Natural killer cell (primary cell): Measurements from ENCODE around the gene ARHGAP24. TPM values are rescaled to one million over a fixed set of nuclear protein-coding genes. Genes with fewer than 3 reads are reported as not detected.

Source experiments
- ATAC-seq, 3 donors: fragments of 150-1000 bp in 2 of 3; fragments of 200-7000 bp in 1 of 3; cut with Tn5 transposase; 1 replicate in 1 of 3; 2 replicates in 2 of 3; pipeline ENCODE4 v1.10.0; 2021; ENCODE audit warnings: mild to moderate bottlenecking in 2 of 3, moderate library complexity in 2 of 3
- DNase-seq, 2 donors: peaks; one replicate each; pipeline versions ENCODE4 v3.0.0 to v3.0.0-alpha.2; 2013 to 2021; ENCODE audit warnings: mixed read lengths in 1 of 2
- H3K27ac ChIP-seq: one replicate; pipeline ENCODE4 v1.5.1; 2013; ENCODE audit warnings: mild to moderate bottlenecking, low read length
- H3K27me3 ChIP-seq: one replicate; pipeline ENCODE4 v1.6.1; 2013; ENCODE audit warnings: low read length; ENCODE audit not compliant: control insufficient read depth, insufficient read depth
- H3K36me3 ChIP-seq: one replicate; pipeline ENCODE4 v1.6.1; 2013; ENCODE audit warnings: low read length; ENCODE audit not compliant: control insufficient read depth, insufficient read depth
- H3K4me1 ChIP-seq: one replicate; pipeline ENCODE4 v1.6.1; 2013; ENCODE audit warnings: low read length; ENCODE audit not compliant: control insufficient read depth, insufficient read depth
- H3K4me3 ChIP-seq: one replicate; pipeline ENCODE4 v1.5.1; 2013; ENCODE audit warnings: low read length
- H3K9me3 ChIP-seq: one replicate; pipeline ENCODE4 v1.6.1; 2013; ENCODE audit warnings: low read length; ENCODE audit not compliant: control insufficient read depth, insufficient read depth
- H3K27ac Mint-ChIP-seq, 2 donors: one replicate each; pipeline ENCODE4 v1.8.0; 2022; ENCODE audit warnings: mild to moderate bottlenecking in 2 of 2, mixed read lengths in 2 of 2, moderate library complexity in 1 of 2
- H3K27me3 Mint-ChIP-seq, 2 donors: one replicate each; pipeline ENCODE4 v1.8.0; 2022; ENCODE audit warnings: low read depth in 2 of 2, mixed read lengths in 2 of 2
- H3K36me3 Mint-ChIP-seq: one replicate; pipeline ENCODE4 v1.8.0; 2022; ENCODE audit warnings: mixed read lengths
- H3K4me1 Mint-ChIP-seq, 2 donors: one replicate each; pipeline ENCODE4 v1.8.0; 2022; ENCODE audit warnings: mixed read lengths in 2 of 2
- H3K4me3 Mint-ChIP-seq: one replicate; pipeline ENCODE4 v1.8.0; 2022; ENCODE audit warnings: mild to moderate bottlenecking, moderate library complexity, mixed read lengths
- H3K9me3 Mint-ChIP-seq, 2 donors: one replicate each; pipeline ENCODE4 v1.8.0; 2022; ENCODE audit warnings: mixed read lengths in 2 of 2
- WGBS: methylation state at CpG from one replicate; pipeline ENCODE4 v1.1.7; 2013; ENCODE audit warnings: missing lambda C conversion rate; ENCODE audit not compliant: insufficient coverage; 5-methylcytosine and 5-hydroxymethylcytosine counted together
- intact Hi-C: fragments of 100-400 bp; cut with micrococcal nuclease; formaldehyde crosslinking; loops from one replicate; pipeline ENCODE4 v1.14.2; 2022
- total RNA-seq, 4 donors: library from RNA; stranded (reverse); fragments of 120-200 nt in 1 of 4; gene quantifications; one replicate each; pipeline versions ENCODE4 v1.2.3 to v1.2.4, GENCODE V29; 2013 to 2022
- TF ChIP-seq, protein P1 (sequence below): fragments of 200-600 bp; IDR thresholded peaks from one replicate; pipeline ENCODE4 v1.8.0; 2022; ENCODE audit warnings: antibody characterized with exemption

Gene ARHGAP24
- 1 to 10 TPM; 1.7 to 3.6 (median 1.7) TPM for total RNA-seq
- 167 TPM for total RNA-seq (2013)

DNA sequence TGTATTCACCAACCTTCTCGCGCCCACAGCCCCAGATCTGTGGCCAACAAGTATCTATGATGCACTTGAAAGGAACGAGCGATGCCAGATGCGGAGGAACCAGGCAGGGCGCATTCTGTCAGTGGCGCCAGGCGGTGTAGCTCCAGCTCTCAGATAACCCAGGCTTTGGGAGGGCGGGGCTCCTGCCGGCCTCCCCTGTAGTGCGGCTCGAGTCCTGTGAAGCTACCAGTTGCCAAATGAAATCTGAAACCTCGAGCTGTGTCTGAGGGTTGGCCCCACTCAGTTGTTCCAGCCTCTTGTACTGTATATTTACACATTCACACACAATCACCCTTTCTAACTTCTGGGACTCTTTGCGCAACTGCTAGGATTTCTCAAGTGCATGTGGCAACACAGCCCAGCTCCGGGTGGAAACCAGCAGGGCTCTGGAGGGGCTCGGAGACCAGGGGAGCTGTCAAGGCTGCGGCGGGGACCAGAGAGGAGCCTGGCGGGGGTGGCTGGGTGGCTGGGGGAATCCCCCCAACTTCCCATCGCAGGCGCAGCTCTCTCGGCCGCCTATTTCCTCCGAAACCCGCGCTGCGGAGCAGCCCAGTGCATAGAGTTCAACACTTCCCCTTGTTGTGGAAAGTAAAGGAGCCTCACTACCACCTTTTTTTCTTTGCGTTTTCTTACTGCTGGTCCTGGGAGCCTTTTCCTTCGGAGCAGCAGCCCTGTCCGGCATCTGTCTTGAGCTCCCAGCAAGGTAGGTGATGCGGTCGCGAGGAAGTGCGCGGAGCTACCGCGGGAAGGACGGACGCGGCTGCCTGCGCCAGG, at the start of gene ARHGAP24:
Gene ARHGAP24 (plus strand): TSS at position 333 of the 813 bp plus-strand sequence.
- Histone ChIP-seq H3K4me3 (peak within 1 kb of the TSS; percentile 48), H3K36me3 (no peaks in the 10 kb centered on the region), H3K27me3 (no peaks in the 10 kb centered on the region), H3K4me1 (no peaks in the 10 kb centered on the region), H3K9me3 (peaks cover 3% of the 10 kb centered on the region), H3K27ac (peak within 1 kb of the TSS; percentile 71)
- intact Hi-C loops: no loop called here
- ATAC-seq (peak in 2 of 3 donors; percentile 45 to 62), DNase-seq (peak in 1 of 2 donors; percentile 2)
- no peaks in the 10 kb centered on the region for H3K36me3 Mint-ChIP-seq
- H3K4me1 Mint-ChIP-seq: no peaks in the 10 kb centered on the region
- peaks cover 0 to 8% of the 10 kb centered on the region in 2 donors for H3K27me3 Mint-ChIP-seq
- peaks cover 0 to 3% of the 10 kb centered on the region in 2 donors for H3K9me3 Mint-ChIP-seq
- TF ChIP-seq, protein P1, sequence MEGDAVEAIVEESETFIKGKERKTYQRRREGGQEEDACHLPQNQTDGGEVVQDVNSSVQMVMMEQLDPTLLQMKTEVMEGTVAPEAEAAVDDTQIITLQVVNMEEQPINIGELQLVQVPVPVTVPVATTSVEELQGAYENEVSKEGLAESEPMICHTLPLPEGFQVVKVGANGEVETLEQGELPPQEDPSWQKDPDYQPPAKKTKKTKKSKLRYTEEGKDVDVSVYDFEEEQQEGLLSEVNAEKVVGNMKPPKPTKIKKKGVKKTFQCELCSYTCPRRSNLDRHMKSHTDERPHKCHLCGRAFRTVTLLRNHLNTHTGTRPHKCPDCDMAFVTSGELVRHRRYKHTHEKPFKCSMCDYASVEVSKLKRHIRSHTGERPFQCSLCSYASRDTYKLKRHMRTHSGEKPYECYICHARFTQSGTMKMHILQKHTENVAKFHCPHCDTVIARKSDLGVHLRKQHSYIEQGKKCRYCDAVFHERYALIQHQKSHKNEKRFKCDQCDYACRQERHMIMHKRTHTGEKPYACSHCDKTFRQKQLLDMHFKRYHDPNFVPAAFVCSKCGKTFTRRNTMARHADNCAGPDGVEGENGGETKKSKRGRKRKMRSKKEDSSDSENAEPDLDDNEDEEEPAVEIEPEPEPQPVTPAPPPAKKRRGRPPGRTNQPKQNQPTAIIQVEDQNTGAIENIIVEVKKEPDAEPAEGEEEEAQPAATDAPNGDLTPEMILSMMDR: no peak
- H3K27ac Mint-ChIP-seq: no peak within 1 kb of the TSS
- 1% methylated on average over 32 of the region's 41 CpGs for WGBS
- H3K4me3 Mint-ChIP-seq: no peak within 1 kb of the TSS

DNA sequence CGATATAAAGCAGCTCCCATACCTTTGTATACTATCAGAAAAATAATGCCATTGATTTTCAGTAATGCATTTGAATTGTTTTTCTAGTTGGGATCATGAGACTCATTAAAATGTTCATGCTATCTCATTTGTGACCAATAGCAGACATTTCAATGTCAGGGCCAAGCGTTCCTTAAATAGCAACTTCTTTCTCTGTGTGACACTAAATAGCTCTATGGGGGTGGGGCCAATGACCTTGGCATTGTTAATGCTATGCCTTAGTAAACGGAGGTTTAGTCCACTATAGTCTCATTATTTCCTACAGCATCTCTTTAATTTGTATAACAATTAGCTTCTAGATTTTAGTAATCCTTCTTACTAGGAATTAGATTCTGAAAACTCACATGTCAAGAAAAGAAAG, 48.6 kb upstream of the ARHGAP24 start:
- H3K27ac ChIP-seq: no peak overlapping the region
- no peak overlapping the region for H3K4me3 ChIP-seq
- TF ChIP-seq, protein P1: no peak
- no peaks in the 10 kb centered on the region for H3K4me1 Mint-ChIP-seq
- no peaks in the 10 kb centered on the region for H3K36me3 Mint-ChIP-seq
- intact Hi-C loops: no loop called here
- no peaks in the 10 kb centered on the region for H3K9me3 ChIP-seq
- no peak for ATAC-seq
- no peak overlapping the region for H3K4me3 Mint-ChIP-seq
- no peaks in the 10 kb centered on the region for H3K36me3 ChIP-seq
- 100% methylated on average over 1 of the region's 3 CpGs for WGBS
- no peaks in the 10 kb centered on the region for H3K27me3 Mint-ChIP-seq
- H3K4me1 ChIP-seq: no peaks in the 10 kb centered on the region
- peaks cover 7 to 9% of the 10 kb centered on the region in 2 donors for H3K9me3 Mint-ChIP-seq
- no peak overlapping the region for H3K27ac Mint-ChIP-seq
- no peak for DNase-seq
- no peaks in the 10 kb centered on the region for H3K27me3 ChIP-seq

- H3K9me3 Mint-ChIP-seq: peaks cover 4 to 9% of the 10 kb centered on the region in 2 donors
- ATAC-seq (no peak), DNase-seq (no peak)
- H3K36me3 ChIP-seq: no peaks in the 10 kb centered on the region
- H3K36me3 Mint-ChIP-seq: no peaks in the 10 kb centered on the region
- no peak overlapping the region for H3K4me3 ChIP-seq
- 88% methylated on average over 1 of the region's 1 CpG for WGBS
- no peaks in the 10 kb centered on the region for H3K4me1 Mint-ChIP-seq
- H3K9me3 ChIP-seq: no peaks in the 10 kb centered on the region
- H3K4me1 ChIP-seq: no peaks in the 10 kb centered on the region
- no peaks in the 10 kb centered on the region for H3K27me3 ChIP-seq
- H3K27ac ChIP-seq: no peak overlapping the region
- TF ChIP-seq, protein P1: no peak
- no peak overlapping the region for H3K4me3 Mint-ChIP-seq
- H3K27ac Mint-ChIP-seq: no peak overlapping the region
- intact Hi-C loops: no loop called here
- no peaks in the 10 kb centered on the region for H3K27me3 Mint-ChIP-seq
These were observed 47.8 kb upstream of the ARHGAP24 start for GRCh38 chr4:85427123-85427522.
